Activated naive CD4-positive, alpha-beta T cell treated with anti-CD3 and anti-CD28 coated beads, Interleukin-2, amount 50 U/mL, for 16 hours (primary cell): ENCODE data around the gene SLC44A5.
"Not testable (repeated sequence)": the region's sequence is repeated elsewhere in the genome, so short reads cannot be mapped to it uniquely, and the experiment has no call there.

Source experiments
- DNase-seq: peaks from one replicate; pipeline ENCODE4 v3.0.0-alpha.2; 2020

The SLC44A5 gene

GRCh38 chr1:75345538-75346292, 265.2 kb downstream of the SLC44A5 start:
- no peak for DNase-seq

- no peak for DNase-seq
Observed at GRCh38 chr1:75342786-75343185, 268.1 kb downstream of the SLC44A5 start.

DNA sequence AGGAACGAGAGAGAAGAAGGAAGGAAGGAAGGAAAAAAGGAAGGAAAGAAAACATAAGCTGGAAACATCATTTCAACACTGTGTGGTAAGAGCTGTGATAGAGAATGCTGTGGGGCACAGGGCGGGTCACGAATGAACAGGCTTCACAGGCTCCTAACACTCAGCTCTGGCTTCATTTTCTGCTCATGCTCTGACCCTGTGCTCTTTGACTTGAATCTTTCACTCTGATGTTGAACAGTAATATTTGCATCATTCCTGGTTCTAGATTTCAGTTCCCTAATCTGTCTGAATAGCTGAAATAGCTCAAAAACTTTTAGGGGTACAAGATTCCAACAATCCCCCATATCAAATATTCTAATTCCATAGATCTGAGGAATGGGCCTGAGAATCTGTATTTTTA, 269.4 kb downstream of the SLC44A5 start:
- DNase-seq: no peak

DNA sequence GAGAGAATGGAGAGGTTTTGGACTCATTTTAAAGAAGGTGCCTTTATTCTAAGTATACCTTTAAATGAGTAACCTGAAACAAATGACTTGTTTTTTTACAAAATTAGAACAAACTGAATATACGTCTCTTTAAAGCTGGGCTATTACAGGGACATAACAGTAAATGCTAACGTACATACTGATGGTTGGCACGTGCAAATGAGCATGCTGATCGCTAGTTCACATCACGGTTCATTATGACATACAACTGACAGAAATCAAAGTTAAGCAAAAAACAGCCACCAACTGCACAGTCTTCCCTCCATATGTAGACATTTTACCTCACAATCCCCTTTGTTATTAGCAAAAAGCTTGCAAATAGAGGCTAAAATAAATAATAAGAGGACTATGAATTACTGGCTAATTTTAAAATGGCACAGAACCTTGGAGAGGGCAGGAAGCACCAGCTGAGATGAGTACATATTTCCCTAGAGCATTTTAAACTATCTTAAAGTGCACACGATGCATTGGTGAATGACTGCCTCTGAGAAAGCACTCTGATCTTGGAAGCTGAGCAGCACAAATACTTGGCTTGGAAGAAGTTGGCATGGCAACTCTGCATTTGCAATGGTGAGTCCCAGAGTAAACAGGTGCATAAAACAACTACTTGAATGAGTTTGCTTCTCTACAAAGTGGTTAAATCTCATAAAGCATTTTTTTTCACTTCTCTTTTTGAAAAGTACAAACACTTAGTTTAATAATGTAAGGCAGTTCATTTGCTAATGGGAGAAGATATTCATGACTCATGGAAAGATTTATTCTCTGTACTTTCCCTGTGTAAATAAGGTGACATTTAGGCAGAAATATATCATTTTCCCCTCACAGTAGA, 272.1 kb downstream of the SLC44A5 start:
- DNase-seq: no peak

- no peak for DNase-seq
Observed at GRCh38 chr1:75334876-75335389, 276.0 kb downstream of the SLC44A5 start.

DNA sequence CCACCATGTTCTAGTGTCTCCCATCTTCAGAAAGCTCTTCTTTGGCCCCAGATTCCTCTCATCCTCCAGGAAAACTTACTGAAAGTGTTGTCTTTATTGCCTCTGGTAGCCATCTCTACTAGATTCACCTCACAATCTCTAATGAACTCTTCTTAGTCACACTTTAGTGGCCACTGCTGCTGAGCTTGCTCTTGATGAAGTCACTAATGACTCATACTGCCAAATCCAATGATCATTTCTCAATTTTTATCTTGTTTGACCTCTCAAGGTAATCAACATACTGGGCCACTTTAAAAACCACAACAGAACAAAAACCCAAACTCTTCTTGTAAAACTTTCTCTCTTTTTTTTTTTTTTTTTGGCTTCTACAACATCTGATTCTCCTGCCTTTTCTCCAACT, 280.3 kb downstream of the SLC44A5 start:
- DNase-seq: no peak

DNA sequence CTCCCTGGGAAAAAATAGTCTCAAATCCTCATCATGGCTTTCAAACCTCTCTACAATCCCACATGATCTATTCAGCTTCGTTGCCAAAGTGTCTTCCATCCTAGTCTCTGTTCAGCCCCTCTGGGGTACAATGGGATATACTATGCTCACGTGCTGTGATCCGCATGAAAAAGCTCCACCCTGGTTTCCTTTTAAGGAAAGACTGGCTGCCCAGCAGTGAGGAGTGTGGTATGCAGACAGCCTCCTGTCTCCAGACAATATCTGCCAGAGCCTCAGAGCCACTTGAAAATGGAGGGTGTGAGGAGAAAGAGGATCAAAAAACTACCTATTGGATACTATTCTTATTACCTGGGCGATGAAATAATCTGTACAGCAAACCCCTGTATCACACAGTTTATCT, 282.2 kb downstream of the SLC44A5 start:
- DNase-seq: no peak

GRCh38 chr1:75327395-75327794, 283.5 kb downstream of the SLC44A5 start:
- DNase-seq: no peak

DNA sequence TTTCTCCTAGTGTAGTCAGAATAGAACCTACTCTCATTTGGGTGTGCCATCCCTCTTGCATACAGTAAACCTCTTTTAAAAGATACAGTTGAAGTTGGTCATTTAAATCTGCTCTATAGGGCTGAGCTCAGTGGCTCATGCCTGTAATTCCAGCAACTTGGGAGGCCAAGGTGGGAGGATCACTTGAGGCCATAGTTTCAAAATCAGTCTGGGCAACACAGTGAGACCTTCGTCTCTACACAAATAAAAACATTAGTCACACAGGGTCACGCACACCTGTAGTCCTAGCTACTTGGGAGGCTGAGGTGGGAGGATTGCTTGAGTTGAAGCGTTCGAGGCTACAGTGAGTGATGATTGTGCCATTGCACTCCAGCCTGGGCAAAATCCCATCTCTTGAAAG, 292.9 kb downstream of the SLC44A5 start:
- no peak for DNase-seq

DNA sequence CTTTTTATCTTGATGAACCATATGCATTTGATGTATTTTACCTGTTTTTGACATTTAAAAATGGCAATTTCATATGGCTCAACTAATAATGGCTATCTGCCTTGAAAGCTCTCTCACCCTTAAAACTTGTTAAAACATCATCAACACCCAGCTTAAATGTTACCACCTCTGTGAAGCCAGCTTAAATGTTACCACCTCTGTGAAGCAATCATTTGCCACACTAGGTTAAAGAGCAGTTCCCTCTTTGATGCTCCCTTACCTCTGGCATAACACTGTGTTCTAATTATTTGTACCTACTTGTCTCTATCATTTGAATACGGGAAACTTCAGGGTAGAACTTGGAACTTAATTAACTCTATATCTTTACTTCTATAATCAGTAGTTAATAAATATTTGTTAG, 294.7 kb downstream of the SLC44A5 start:
- no peak for DNase-seq

DNA sequence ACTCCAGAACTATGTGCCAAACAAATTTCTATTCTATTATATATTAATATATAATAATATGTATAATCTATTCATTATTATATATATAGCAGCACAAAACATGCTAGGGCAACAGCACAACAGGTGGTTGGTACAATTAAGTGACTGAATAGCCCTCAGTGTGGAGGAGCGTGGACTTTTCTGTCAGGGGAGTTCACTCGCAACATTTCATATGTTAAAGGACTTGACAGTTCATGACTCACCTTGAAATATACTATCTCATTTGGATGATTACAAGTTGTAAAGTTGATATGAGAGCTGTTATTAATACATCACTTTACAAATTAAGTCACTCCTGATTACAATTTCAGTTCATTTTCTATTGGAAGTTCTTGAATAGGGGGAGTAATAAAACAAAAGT, 298.3 kb downstream of the SLC44A5 start:
- DNase-seq: no peak

GRCh38 chr1:75310067-75310466, 300.8 kb downstream of the SLC44A5 start:
- no peak for DNase-seq

- no peak for DNase-seq
Observed at GRCh38 chr1:75308365-75308764, 302.5 kb downstream of the SLC44A5 start.

- DNase-seq: no peak
Observed at GRCh38 chr1:75305061-75305460, 305.9 kb downstream of the SLC44A5 start.

- no peak for DNase-seq
Observed at GRCh38 chr1:75293270-75293669, 317.6 kb downstream of the SLC44A5 start.

- DNase-seq: no peak
Observed at GRCh38 chr1:75292013-75292412, 318.9 kb downstream of the SLC44A5 start.

DNA sequence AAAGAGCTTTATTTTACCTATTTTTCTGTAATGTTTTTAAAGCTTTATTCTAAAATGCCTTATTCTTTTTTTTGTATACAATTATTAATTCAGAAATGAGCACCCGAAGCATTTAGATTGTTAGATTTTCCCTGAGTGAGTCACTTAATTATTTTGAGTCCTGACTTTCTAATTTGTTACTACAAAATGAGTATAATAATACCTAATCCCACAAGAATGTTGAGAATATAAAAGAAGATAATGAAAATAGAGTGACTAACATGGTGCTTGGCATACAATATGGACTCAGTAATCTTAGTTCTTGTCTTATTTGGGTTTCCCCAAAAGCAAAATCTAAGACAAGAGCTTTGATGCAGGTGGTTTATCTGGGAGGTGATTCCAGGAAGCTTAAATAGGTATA, 334.5 kb downstream of the SLC44A5 start:
- no peak for DNase-seq

DNA sequence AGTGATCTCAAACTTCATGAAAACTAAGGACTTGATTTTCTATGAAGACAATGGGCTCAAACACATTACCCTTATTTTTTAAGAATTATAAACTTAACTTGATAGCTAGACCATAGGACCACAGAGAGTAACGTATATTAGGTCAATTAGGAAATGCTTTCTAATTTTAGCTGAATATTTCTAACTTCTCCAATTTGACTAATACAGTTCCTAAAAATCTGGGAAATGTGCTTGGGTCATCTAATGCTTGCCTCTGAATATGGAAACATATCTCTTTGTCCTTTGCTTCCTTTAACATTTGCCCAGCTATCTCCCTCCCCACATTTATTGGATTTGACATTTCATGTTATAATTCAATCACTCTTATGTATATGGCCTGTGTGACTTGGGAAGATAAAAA, 335.3 kb downstream of the SLC44A5 start:
- DNase-seq: no peak

DNA sequence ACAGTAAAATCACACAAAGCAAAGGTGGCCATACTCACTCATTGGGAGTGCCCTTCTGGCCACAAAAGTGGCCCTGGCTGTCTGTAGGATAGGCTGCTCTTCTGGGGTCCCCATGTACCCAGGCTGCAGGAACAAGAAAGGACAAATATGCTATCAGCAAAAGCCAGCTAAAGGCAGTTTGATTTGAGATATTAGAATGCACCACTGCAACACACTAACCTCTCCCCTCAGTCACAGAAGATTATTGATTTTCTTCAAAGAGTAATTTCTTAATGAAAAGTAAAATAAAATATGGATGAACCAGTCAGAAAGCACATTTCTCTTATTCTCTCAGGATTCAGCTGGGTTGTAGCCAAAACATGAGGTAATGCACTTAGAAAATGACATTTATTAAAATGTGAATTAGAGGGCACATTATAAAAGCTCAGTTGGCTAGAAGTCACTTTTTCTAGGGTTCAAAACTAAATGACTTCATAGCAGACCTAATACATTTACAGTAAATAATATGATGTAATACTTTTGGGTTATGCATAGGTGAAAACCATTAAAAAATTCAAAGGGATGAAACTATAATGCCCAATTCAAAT, 335.9 kb downstream of the SLC44A5 start:
- no peak for DNase-seq

DNA sequence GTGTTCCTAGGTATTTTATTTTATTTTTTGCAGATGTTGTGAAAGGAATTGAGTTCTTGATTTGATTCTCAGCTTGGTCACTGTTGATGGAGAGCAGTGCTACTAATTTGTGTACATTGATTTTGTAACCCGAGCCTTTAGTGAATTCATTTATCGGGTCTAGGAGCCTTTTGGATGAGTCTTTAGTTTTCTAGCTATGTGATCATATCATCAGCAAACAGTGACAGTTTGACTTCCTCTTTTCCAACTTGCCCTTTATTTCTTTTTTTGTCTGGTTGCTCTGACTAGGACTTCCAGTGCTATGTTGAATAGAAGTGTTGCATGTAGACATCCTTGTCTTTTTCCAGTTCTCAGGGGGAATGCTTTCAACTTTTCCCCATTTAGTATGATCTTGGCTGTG, 337.8 kb downstream of the SLC44A5 start:
- DNase-seq: no peak

GRCh38 chr1:75265792-75266191, 345.1 kb downstream of the SLC44A5 start:
- DNase-seq: no peak

GRCh38 chr1:75264112-75264511, 346.8 kb downstream of the SLC44A5 start:
- no peak for DNase-seq

GRCh38 chr1:75263616-75264015, 347.3 kb downstream of the SLC44A5 start:
- not testable (repeated sequence) for DNase-seq

GRCh38 chr1:75261946-75262345, 349.0 kb downstream of the SLC44A5 start:
- DNase-seq: not testable (repeated sequence)
